GM12864 (cell line): ENCODE measurements around the gene GFI1.
A peak's percentile ranks its signal among the peaks of the same experiment; 100 is the strongest.

Source experiments
- DNase-seq: peaks from one replicate; pipeline ENCODE4 v3.0.0-alpha.2; 2011; ENCODE audit warnings: low read depth
- H3K4me3 ChIP-seq: 2 replicates; pipeline ENCODE4 v1.5.1; 2011; ENCODE audit warnings: mild to moderate bottlenecking, low read depth, low read length, control low read depth
- TF ChIP-seq, protein P1 (sequence below): IDR thresholded peaks from 2 replicates; pipeline ENCODE4 v1.5.1; 2011; ENCODE audit warnings: low read depth, mild to moderate bottlenecking, moderate library complexity, low read length, control low read depth, inconsistent platforms; ENCODE audit errors: missing control alignments

Gene GFI1

DNA sequence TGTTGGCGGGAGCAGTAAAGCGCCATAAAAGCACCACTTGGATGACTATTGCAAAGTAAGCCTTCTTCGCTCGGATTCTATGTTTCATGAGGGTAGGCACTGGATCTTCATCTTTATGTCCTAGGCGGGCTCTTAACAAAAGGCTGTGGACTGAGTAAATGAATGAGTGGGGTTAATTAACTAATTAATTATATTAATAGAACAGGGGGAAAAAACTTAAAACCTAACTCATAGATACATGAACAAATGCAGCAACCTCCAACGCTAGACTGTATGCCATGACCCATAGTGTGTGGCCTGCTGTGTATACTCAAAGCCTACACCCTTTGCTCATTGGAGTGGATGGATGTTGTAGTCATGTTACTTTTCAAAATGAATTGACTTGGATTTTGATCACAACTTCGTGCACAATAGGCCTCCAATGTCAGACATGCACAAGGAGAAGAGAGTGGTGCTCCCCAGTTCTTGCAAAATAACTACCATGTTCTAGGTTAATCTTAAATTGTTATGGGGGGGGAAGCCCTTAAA is 417 bp upstream of the GFI1 start:
- DNase-seq = no peak
- H3K4me3 ChIP-seq = peak overlapping the region; percentile 66

DNA sequence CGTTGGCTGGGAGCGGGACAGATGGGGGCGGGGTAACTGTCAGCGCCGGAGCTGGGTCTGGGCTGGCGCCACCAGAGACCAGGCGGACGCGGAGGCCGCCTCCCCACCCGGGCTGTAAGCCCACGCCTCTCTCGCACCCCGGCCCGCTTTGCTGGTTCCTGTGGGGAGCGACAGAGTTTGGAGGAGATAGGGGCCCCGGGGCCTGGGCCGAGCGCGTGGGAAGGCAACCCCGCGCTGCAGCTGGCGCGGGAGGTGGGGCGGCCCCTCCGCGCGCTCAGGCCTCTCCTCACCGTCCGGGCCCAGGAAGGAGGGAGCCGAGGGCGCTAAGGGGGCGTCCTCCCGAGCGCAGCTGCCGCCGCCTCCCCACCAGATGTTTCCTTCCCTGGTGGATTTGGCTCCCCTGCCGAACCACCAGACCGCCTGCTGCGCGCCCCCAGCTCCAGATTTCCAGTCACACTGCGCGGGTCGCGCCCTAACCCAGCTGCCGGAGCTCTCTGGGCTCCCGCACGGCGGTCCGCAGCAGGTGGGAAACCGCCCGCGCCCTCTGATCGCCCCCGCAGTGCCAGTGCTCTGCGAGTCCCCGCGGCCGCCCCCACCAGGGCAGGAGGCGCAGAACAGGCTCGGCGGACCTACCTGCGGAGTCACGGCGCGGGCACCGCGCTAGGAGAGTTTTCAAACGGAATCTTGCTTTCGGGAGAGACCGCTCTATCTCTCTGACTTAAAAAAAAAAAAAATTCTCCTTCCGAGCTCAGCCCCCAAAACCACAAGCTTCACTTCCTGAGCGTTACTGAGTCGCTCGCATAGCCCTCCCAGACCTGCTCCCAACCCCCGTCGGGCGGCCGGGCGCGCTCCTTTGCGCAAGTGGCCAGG is 1.1 kb downstream of the GFI1 start:
- DNase-seq = peak; percentile 72
- peak overlapping the region; percentile 66 for H3K4me3 ChIP-seq
- TF ChIP-seq, protein P1, sequence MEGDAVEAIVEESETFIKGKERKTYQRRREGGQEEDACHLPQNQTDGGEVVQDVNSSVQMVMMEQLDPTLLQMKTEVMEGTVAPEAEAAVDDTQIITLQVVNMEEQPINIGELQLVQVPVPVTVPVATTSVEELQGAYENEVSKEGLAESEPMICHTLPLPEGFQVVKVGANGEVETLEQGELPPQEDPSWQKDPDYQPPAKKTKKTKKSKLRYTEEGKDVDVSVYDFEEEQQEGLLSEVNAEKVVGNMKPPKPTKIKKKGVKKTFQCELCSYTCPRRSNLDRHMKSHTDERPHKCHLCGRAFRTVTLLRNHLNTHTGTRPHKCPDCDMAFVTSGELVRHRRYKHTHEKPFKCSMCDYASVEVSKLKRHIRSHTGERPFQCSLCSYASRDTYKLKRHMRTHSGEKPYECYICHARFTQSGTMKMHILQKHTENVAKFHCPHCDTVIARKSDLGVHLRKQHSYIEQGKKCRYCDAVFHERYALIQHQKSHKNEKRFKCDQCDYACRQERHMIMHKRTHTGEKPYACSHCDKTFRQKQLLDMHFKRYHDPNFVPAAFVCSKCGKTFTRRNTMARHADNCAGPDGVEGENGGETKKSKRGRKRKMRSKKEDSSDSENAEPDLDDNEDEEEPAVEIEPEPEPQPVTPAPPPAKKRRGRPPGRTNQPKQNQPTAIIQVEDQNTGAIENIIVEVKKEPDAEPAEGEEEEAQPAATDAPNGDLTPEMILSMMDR = peak; percentile 57

More for the DNA sequence above, 417 bp upstream of the GFI1 start:
- TF ChIP-seq, protein P1 = no peak

DNA sequence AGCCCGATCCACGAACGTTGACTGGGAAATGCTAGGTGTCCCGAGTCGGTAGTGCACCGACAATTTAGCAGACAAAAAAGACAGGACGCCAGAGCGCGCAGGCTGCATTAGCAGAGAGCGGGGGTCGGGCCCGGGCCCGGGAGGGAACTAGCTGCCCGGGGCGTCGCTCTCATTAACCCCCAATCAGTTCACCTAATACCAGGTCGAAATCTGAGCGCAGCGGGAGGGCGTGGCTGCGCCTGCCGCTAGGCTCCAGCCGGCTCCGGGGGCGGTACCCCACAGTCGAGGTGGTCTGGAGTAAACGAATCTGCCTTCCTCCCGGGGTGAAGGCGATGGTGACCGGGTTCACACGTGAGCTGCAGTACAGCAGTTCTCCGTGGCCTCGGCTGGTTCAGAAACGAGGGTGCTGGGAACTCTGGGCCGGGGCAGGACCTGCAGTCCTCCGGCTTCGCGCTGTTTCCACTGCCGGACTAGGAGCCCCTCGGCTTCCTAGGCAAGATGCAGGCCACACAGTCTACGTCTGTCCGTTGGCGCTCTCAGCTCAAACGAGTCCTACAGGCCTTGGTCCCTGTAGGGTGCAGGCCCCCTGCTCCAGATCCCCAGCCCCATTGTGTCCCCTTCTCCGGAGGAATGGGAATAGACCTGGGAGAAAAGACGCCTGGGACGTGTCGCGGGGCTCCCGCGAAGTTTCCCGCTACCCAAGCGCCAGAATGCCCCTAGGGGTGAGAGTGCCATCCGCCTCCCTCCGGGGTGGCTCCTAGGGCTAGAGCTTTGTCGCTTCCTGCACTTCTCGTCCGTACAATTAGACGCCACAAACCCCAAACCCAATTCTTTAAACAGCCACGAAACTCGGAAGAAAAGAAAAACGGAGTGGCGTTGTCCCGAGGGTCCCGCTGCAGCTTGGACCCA is 2.0 kb downstream of the GFI1 start:
- DNase-seq = no peak
- TF ChIP-seq, protein P1 = peak; percentile 44
- peak overlapping the region; percentile 66 for H3K4me3 ChIP-seq

DNA sequence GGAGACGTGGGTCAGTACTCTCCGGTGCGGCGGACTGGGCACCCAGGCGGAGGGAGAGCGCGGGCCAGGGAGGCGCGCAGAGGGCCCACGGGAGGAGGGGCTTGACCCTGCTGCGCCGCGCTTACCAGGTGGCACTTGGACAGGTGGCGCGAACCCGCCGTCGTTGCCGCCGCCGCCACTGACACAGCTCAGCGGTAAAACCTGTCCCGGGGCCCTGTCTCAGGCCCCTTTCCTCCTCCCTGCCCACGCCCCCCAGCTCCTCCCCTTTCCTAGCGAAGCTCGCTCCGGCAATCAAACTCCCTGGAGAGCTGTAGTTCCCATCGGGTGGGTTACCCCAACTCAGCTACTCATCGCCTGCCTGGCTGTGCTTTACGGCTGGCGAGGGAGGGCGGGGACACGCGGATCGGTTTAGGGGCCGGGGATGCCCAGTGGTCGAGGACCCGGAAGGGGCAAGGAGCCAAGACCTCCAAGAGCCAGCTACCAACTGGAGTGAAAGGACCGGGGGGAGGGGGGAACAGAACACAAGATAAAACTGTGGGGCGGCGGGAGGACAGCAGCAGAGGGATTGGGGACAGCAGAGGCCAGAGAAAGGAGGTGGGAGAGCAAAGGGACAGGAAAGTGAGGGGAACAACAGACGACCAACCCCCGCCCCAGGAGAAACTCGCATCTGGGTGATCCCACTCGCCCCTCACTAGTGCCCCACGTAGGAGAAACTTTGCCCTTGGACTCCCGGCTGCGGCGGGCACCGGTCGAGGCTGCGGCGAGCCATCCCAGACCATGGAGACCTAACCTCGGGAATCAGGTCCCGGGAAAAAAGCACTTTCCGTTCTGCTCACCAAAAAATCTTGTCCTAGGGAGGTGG is 2.9 kb downstream of the GFI1 start:
- TF ChIP-seq, protein P1 = no peak
- peak overlapping the region; percentile 66 for H3K4me3 ChIP-seq
- no peak for DNase-seq

DNA sequence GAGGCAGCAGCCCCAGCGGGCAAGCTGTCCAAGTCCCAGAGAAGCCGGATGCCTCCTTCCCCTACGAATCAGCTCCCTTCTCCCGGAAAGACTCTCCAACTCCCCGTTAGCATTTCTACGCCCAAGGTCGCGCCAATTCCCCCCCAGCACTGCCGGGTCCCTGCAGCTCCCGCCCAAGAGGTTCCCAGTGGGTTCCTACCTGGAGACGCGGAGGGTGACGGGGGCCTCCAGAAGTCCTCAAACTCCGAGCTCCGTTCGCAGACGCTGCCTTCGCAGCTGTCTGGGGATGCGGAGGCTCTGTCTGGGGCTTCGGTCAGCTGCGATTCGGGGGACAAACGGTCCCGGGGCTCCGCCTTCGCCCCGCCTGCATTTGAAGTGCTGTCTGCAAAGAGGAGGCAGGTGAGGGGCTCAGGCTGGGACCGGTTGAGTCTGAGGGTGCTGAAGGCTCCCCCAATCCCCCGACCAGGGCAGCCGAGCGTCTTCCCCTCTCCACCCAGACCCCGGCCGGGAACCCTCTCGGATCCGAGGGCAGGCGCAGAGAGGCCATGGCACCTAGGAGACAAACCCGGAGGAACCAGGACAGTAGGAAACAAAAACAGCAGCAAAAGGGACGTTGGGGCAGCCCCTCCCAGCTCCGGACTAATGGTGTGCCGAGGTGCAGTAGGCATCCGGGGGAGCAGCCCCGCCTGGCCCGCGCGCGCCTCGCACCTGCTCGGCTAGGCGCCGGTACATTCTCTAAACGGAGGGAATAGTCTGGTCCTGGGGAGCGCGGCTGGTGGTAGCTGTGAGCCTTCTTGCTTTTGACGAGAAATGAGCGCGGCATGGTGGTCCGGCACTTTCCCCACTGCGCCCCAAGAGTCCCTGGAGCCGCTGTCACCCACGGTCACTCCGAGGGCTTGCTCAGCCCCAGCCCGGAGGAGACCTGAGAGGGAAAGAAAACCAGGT is 3.8 kb downstream of the GFI1 start:
- H3K4me3 ChIP-seq = peak overlapping the region; percentile 66
- DNase-seq = no peak

More for the DNA sequence above, 3.8 kb downstream of the GFI1 start:
- TF ChIP-seq, protein P1 = no peak
